GM19397 (cell line): ENCODE data around the gene SAMD1.
"Not testable (repeated sequence)": the region's sequence is repeated elsewhere in the genome, so short reads cannot be mapped to it uniquely, and the experiment has no call there.

ENCODE experiments used
- ATAC-seq: cut with Tn5 transposase; IDR thresholded peaks from one replicate; pipeline ENCODE4 v1.9.1; 2021; ENCODE audit warnings: mild to moderate bottlenecking, moderate library complexity; ENCODE audit not compliant: unreplicated experiment

The SAMD1 gene

GRCh38 chr19:14061751-14062557, 28.6 kb downstream of the SAMD1 start, which contains the start of gene PALM3:
Gene PALM3, minus strand, starts transcription at chr19:14062076. Its CDS starts 96 bp downstream, at chr19:14061980.
- no peak for ATAC-seq

- ATAC-seq, result no peak
Observed at GRCh38 chr19:14061081-14061749, 29.3 kb downstream of the SAMD1 start.

GRCh38 chr19:14059652-14060155, 30.8 kb downstream of the SAMD1 start:
- no peak for ATAC-seq

GRCh38 chr19:14059093-14059480, 31.5 kb downstream of the SAMD1 start:
- ATAC-seq, result no peak

GRCh38 chr19:14058182-14059092, 32.1 kb downstream of the SAMD1 start:
- no peak for ATAC-seq

GRCh38 chr19:14056741-14057356, 33.7 kb downstream of the SAMD1 start:
- no peak for ATAC-seq

GRCh38 chr19:14056069-14056666, 34.4 kb downstream of the SAMD1 start:
- ATAC-seq, result no peak

GRCh38 chr19:14055396-14055795, 35.2 kb downstream of the SAMD1 start:
- ATAC-seq, result no peak

- no peak for ATAC-seq
Observed at GRCh38 chr19:14054721-14055120, 35.8 kb downstream of the SAMD1 start.

- ATAC-seq, result no peak
Observed at GRCh38 chr19:14054099-14054498, 36.5 kb downstream of the SAMD1 start.

- no peak for ATAC-seq
Observed at GRCh38 chr19:14053500-14053899, 37.1 kb downstream of the SAMD1 start.

- ATAC-seq, result no peak
Observed at GRCh38 chr19:14053032-14053431, 37.5 kb downstream of the SAMD1 start.

- no peak for ATAC-seq
Observed at GRCh38 chr19:14052470-14052869, 38.1 kb downstream of the SAMD1 start.

- ATAC-seq, result no peak
Observed at GRCh38 chr19:14051980-14052379, 38.6 kb downstream of the SAMD1 start.

- not testable (repeated sequence) for ATAC-seq
Observed at GRCh38 chr19:14050961-14051360, 39.6 kb downstream of the SAMD1 start.

GRCh38 chr19:14050512-14050911, 40.0 kb downstream of the SAMD1 start:
- ATAC-seq, result no peak

GRCh38 chr19:14048443-14049153, 42.0 kb downstream of the SAMD1 start:
- ATAC-seq, result no peak

GRCh38 chr19:14047866-14048265, 42.7 kb downstream of the SAMD1 start:
- ATAC-seq, result not testable (repeated sequence)
